Sigmoid colon (tissue), 7 donors: ENCODE results near the gene UBR3. TPM values are rescaled to one million over a fixed set of nuclear protein-coding genes. Genes with fewer than 3 reads are reported as not detected.

Experiments used
- DNase-seq: peaks from one replicate; pipeline ENCODE4 v3.0.0-alpha.2; 2019
- H3K27ac ChIP-seq, 4 donors: fragments of 200-600 bp; sonication (generic); one replicate each; pipeline ENCODE4 v1.5.1; 2016 to 2019; ENCODE audit warnings: mild to moderate bottlenecking in 1 of 4
- H3K27me3 ChIP-seq, 3 donors: fragments of 200-600 bp; sonication (generic); one replicate each; pipeline ENCODE4 v1.5.1; 2019; ENCODE audit warnings: mild to moderate bottlenecking in 1 of 3
- H3K36me3 ChIP-seq, 4 donors: fragments of 200-600 bp; sonication (generic); one replicate each; pipeline ENCODE4 v1.5.1; 2016 to 2019
- H3K4me1 ChIP-seq, 4 donors: fragments of 200-600 bp; sonication (generic); one replicate each; pipeline ENCODE4 v1.5.1; 2017 to 2019
- H3K4me3 ChIP-seq, 4 donors: fragments of 200-600 bp; sonication (generic); one replicate each; pipeline ENCODE4 v1.5.1; 2017 to 2019; ENCODE audit warnings: mild to moderate bottlenecking in 2 of 4, moderate library complexity in 1 of 4
- H3K9me3 ChIP-seq, 4 donors: fragments of 200-600 bp in 3 of 4; sonication (generic) in 3 of 4; one replicate each; pipeline versions ENCODE4 v1.5.1 to v1.6.1; 2013 to 2019
- CTCF ChIP-seq, 4 experiments: fragments of 450-650 bp in 3 of 4; fragments of 200-600 bp in 1 of 4; IDR thresholded peaks; one replicate each; pipeline ENCODE4 v1.5.1; 2016 to 2019; ENCODE audit warnings: antibody characterized with exemption in 4 of 4, mild to moderate bottlenecking in 3 of 4, moderate library complexity in 2 of 4
- EP300 ChIP-seq, 4 donors: sonication (generic); formaldehyde crosslinking; IDR thresholded peaks; one replicate each; pipeline ENCODE4 v1.6.1; 2017; ENCODE audit warnings: antibody characterized with exemption in 4 of 4
- POLR2A ChIP-seq, 2 donors: fragments of 450-650 bp; IDR thresholded peaks; one replicate each; pipeline ENCODE4 v1.6.1; 2016; ENCODE audit warnings: antibody characterized with exemption in 2 of 2, mild to moderate bottlenecking in 2 of 2, moderate library complexity in 2 of 2
- POLR2AphosphoS5 ChIP-seq, 4 donors: sonication (generic); formaldehyde crosslinking; IDR thresholded peaks; one replicate each; pipeline ENCODE4 v1.6.1; 2017; ENCODE audit warnings: antibody characterized with exemption in 4 of 4
- WGBS, 2 donors: extraction: QIAGEN DNeasy Blood & Tissue Kit; methylation state at CpG; one replicate each; pipeline ENCODE4 v1.1.7; 2013; 5-methylcytosine and 5-hydroxymethylcytosine counted together
- intact Hi-C: fragments of 100-400 bp; cut with DNase I; formaldehyde crosslinking; loops from one replicate; pipeline ENCODE4 v1.15.1; 2023
- polyA plus RNA-seq, 3 donors: library from polyadenylated mRNA; stranded (reverse); fragments of 200-250 nt; gene quantifications; one replicate each; pipeline ENCODE4 v1.2.3, GENCODE V29; 2013
- total RNA-seq, 4 donors: library from RNA; depleted of rRNA; stranded (reverse); fragments of >200 nt; gene quantifications; one replicate each; pipeline ENCODE4 v1.1.0, GENCODE V29; 2016
- donor health status: healthy with polysubstance abuse.
- donor health status: Bipolar disorder and iron deficiency.
- donor health status: healthy.

UBR3 gene
- total and polyA plus RNA-seq, 7 donors: 4.2 to 101 (median 63.3) TPM

GRCh38 chr2:170087413-170087793 lies 260.1 kb downstream of the UBR3 start:
- no peak for TF ChIP-seq EP300 (IDR thresholded peaks at IDR 0.05)
- no peak for TF ChIP-seq CTCF (IDR thresholded peaks at IDR 0.05)
- no peak for TF ChIP-seq POLR2A (IDR thresholded peaks at IDR 0.05)
- TF ChIP-seq POLR2AphosphoS5 (IDR thresholded peaks at IDR 0.05): no peak
- intact Hi-C loops: no loop called here
- Histone ChIP-seq H3K27me3 (no peaks in the 10 kb centered on the region), H3K4me1 (peaks cover 0 to 7% (median 5%) of the 10 kb centered on the region in 4 donors), H3K36me3 (peaks cover 0 to 12% (median under 1%) of the 10 kb centered on the region in 4 donors), H3K27ac (no peak overlapping the region), H3K9me3 (no peaks in the 10 kb centered on the region), H3K4me3 (no peak overlapping the region)
- no peak for DNase-seq
- WGBS, 2 donors: 93 to 95% methylated on average over 2 of the region's 2 CpGs

- DNase-seq: no peak
- TF ChIP-seq POLR2AphosphoS5 (IDR thresholded peaks at IDR 0.05) (no peak), POLR2A (IDR thresholded peaks at IDR 0.05) (no peak), EP300 (IDR thresholded peaks at IDR 0.05) (no peak)
- intact Hi-C loops: no loop called here
- no peaks in the 10 kb centered on the region for H3K9me3 ChIP-seq
- WGBS, 2 donors: 83 to 86% methylated on average over 5 of the region's 5 CpGs
- H3K4me1 ChIP-seq: peaks cover 0 to 7% (median 5%) of the 10 kb centered on the region in 4 donors
- H3K27me3 ChIP-seq: no peaks in the 10 kb centered on the region
- peaks cover 0 to 6% (median 0%) of the 10 kb centered on the region in 4 donors for H3K36me3 ChIP-seq
- no peak overlapping the region for H3K4me3 ChIP-seq
- H3K27ac ChIP-seq: no peak overlapping the region
Observed at GRCh38 chr2:170088776-170089175, 261.5 kb downstream of the UBR3 start.

- Histone ChIP-seq H3K36me3 (no peaks in the 10 kb centered on the region), H3K27me3 (no peaks in the 10 kb centered on the region), H3K27ac (no peak overlapping the region), H3K4me1 (peaks cover 0 to 7% (median 5%) of the 10 kb centered on the region in 4 donors), H3K4me3 (no peak overlapping the region), H3K9me3 (no peaks in the 10 kb centered on the region)
- no peak for TF ChIP-seq CTCF (IDR thresholded peaks at IDR 0.05)
- no peak for TF ChIP-seq POLR2AphosphoS5 (IDR thresholded peaks at IDR 0.05)
- TF ChIP-seq EP300 (IDR thresholded peaks at IDR 0.05): no peak
- no peak for TF ChIP-seq POLR2A (IDR thresholded peaks at IDR 0.05)
- intact Hi-C loops: no loop called here
- no peak for DNase-seq
Observed at GRCh38 chr2:170090229-170090628, 263.0 kb downstream of the UBR3 start.

- no peak for DNase-seq
- Histone ChIP-seq H3K27ac (no peak overlapping the region), H3K27me3 (no peaks in the 10 kb centered on the region), H3K9me3 (no peaks in the 10 kb centered on the region), H3K4me3 (no peak overlapping the region), H3K4me1 (peaks cover 0 to 4% (median under 1%) of the 10 kb centered on the region in 4 donors), H3K36me3 (no peaks in the 10 kb centered on the region)
- WGBS, 2 donors: 72 to 93% methylated on average over 3 of the region's 3 CpGs
- intact Hi-C loops: no loop called here
- TF ChIP-seq EP300 (IDR thresholded peaks at IDR 0.05) (no peak), POLR2AphosphoS5 (IDR thresholded peaks at IDR 0.05) (peak in 1 of 4 donors; percentile 11), CTCF (IDR thresholded peaks at IDR 0.05) (no peak), POLR2A (IDR thresholded peaks at IDR 0.05) (no peak)
Observed at GRCh38 chr2:170091436-170091835, 264.2 kb downstream of the UBR3 start.

- no peak overlapping the region for H3K27ac ChIP-seq
- no peaks in the 10 kb centered on the region for H3K27me3 ChIP-seq
- intact Hi-C loops: no loop called here
- peaks cover 0 to 4% (median 0%) of the 10 kb centered on the region in 4 donors for H3K4me1 ChIP-seq
- TF ChIP-seq EP300 (IDR thresholded peaks at IDR 0.05): no peak
- TF ChIP-seq POLR2A (IDR thresholded peaks at IDR 0.05): no peak
- no peak for TF ChIP-seq CTCF (IDR thresholded peaks at IDR 0.05)
- TF ChIP-seq POLR2AphosphoS5 (IDR thresholded peaks at IDR 0.05): no peak
- no peaks in the 10 kb centered on the region for H3K9me3 ChIP-seq
- WGBS, 2 donors: 82 to 89% methylated on average over 4 of the region's 4 CpGs
- H3K4me3 ChIP-seq: no peak overlapping the region
- H3K36me3 ChIP-seq: no peaks in the 10 kb centered on the region
- DNase-seq: no peak
Observed at GRCh38 chr2:170092436-170093060, 265.3 kb downstream of the UBR3 start.
